Hepatic stellate cell (primary cell): ENCODE data around the gene DAAM1.

ENCODE experiments used
- DNase-seq: peaks from one replicate; pipeline ENCODE4 v3.0.0; 2011; ENCODE audit warnings: low spot score

The DAAM1 gene

DNA sequence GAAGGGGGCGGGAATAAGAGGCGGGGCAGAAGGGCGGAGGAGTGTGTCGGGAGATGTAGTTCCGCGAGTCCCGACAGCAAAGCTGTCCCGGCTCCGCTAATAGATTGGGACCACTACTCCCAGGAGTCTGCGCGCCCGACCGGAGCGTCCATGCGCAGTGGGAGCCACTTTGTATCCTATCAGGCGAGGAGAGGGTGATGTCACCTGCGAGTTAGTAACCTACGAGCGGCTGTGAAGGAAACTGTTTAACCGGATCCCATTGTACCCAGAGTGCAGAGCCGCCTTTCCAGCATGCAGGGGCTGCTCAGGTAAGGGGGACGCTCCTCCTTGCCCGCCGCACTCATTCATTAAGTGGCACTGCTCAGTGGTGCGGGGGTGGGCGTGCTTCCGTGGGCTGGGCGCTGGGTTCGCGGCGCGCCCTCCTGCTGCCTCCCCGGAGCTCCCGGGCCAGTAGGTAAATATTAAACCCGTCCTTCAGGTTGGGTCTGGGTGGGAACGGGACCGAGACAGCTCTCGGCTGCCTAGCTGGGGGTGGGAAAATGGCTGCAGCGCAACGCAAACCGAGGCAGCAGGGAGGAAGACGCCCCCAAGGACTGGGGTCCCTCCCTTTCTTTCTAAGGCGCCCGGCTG is at the start of gene DAAM1:
TSS of gene DAAM1 (plus strand) at position 207 of the 630 bp plus-strand sequence. CDS start 74,811 bp downstream, outside the sequence.
- peak; percentile 95 for DNase-seq

DNA sequence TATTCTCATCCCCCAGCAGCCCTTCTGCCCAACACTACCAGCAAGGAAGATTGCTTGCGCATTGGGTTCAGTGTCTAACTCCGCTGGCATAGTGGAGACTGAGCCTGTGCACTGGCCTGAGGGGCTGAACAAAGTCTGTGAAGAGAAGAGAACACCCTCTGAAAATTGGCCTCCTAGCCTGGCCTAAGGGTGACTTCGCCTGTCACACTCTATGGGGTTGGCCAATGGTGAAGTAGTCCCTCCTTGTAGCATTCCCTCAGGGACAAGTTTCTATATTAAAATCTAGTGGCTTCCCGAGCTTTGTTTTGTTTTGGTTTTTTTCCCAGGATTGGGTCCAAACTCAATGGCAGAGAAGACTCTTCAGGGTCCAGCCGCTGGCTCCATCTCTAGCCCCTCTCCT is 49.1 kb upstream of the DAAM1 start:
- no peak for DNase-seq

DNA sequence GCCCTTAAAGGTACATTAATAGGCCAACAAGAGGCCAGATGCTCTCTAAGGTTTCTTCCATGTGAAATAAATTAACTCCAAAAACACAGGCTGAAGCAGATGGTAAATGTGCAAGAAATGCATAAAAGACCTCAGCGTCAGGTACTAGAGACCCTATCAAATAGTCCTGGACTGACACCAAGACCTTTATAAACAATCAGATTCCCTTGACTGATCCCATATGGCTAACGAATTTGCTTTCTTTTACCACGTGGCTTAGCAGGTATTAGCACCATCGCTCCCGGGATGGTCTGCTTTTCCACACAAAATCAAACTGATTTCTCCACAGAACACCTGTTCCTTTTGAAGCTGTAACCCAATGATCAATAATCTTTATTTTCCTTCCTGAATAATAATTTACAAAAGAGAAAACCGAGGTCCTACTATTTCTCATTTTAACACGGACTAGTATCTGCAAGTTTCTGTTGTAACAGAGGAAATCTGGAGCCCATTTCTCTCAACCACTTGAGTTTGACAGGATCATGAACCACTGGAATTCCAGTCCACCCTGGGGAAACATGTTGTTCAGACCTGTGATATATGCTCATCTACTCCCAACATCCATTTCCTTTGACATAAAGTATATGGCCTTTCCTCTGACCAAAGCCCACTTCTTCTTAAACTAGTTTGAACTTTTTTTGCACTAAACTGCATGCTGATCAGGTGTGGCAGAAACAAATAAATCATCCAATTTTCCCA is 48.2 kb upstream of the DAAM1 start:
- DNase-seq = no peak

DNA sequence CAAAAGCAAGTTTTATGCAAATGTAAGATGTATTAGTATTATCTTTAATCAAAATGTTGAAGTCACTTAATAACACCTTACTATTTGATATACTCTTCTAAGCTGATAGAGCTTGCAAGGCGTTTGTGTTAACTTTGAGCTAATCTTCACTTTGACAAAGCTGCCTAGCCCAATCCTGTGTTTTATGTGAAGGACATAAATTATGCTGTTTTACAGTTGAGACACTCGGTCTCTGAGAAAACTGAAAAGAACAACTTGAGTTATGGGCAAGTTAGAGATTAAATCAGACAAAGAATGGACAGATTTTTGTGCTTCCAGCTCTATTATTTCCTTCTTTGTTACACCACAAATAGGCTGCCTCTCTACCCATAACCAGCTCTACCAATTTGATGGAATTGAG is 42.0 kb upstream of the DAAM1 start:
- DNase-seq = no peak

DNA sequence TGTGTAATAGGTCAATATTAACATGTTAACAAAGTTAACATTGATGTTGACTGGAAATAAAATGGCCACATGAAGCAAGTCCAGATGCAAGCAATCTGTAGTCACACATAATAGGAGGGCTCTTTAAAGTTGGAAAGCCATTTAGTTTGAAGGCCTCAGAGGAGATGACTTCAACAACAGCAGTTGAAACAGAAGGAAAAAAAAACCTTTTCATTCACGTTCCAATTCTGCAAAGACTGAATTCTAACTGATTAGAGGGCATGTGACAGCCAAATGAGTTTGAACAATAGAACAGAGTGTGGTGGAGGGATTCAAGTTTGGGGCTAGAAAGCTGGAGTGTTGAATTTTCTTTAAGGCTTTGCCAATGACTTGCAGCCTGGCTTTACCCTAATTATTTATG is 41.5 kb upstream of the DAAM1 start:
- DNase-seq = no peak

DNA sequence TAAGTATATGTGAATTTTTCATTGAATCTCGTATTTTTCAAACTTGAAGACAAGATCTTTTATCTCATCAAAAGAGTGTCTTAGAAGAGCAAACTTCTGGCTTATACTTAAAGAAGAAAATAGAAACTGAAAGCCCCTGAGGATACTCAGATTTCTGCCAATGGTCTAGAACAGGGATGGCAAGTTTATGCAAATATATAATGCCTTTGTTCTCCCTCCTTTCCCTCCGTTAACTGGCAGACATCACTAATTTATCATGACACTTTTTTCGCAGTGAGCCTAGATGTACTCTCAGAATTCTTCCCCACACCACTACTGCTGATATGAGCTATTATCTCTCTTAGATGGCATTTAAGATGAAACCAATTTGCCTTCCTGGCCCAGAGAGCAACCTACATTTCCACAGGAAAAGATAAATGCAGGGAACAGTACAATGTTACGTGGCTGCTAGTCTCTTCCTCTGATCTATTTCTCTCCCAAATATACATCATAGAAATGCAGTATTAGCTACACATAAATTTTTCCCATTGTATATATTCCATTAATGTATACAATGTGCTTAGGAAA is 40.0 kb upstream of the DAAM1 start:
- no peak for DNase-seq

DNA sequence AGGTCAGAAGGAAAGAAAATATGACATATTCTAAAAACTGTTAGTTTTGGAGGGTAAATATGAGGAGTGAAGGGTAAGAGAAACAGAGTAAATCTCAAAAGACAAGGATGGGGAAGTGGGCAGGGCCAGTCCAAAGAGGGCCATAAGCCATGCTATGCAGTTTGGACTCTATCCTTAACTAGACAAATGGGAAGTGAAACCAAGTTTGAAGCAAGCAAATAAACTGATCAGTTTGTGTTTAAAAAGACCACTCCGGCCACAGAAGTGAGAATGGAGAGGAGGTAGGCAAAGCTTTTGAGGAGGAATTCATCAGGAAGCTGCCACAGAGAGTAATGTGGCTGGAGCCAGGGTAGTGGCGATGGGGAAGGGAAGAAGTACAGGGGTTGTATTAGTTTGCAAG is 37.5 kb upstream of the DAAM1 start:
- DNase-seq = no peak

DNA sequence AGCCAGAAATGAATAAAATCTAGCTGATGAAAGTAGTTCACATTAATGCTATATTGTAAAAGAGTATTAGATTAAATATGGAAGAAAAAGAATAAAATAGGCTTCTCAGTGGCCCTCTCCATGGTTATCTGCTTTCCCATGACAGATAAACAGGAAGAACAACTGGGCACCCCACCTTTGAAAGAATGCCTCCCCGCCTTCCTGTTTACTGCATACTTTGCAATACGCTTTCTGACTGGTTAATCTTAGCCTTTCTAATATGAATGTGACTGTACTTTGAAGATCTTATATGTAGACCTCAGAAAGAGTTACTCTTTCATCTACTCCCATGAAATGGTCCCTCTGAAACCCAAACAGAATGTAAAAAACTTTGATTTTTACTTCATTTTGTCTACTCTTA is 34.1 kb upstream of the DAAM1 start:
- no peak for DNase-seq

DNA sequence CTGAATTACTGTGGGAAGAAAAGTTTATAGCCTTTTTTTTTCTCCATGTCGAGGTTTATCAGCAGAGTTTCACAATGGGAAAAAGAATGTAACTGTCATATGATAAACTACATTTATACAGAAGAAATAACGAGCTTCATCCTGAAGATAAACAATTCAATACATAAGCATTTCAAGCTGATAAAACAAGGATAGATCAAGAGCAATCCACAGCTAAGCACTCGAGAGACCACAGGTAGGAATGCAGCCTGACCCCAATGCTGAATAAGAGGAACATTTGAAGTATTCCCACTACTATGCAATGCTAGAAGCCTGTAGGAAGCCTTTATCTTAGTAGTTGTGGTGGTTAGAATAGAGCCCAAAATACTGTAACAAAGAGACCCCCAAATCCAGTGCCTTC is 32.6 kb upstream of the DAAM1 start:
- no peak for DNase-seq

DNA sequence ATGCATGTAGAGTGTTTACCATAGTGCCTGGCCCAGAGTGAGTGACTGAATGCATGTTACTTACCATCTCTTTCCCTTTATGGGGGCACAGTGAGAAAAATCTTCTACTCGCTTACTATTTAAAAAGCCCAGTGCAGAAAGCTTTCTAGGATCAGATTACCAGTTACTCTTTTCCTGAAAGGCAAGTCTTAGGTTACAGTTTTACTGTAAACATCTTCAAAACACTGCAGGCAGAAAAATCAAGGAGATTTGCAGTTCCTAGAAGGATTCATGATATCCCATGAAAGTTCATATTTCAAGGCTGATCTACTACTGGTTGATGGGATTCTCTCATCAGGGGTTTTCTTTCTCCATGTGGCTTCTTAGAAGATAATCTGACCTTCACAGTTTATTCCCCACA is 29.3 kb upstream of the DAAM1 start:
- no peak for DNase-seq

DNA sequence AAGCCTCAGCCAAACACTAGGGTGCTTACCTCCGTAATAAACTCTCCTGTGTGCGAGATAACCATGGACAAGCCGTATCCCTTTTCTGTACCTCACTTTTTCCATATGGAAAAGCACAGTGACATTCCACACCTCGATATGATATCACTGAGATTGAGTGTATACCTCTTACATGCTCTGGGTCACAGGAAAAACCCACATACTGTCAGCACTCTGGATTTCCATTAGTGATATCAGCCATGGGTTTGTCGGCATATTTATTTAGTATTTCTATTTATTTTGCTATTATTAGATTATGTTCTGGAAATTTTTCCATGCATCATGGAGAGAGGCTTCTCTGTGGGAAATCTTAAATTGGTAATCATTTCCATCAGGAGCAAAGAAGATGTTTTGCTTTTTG is 28.0 kb upstream of the DAAM1 start:
- no peak for DNase-seq

DNA sequence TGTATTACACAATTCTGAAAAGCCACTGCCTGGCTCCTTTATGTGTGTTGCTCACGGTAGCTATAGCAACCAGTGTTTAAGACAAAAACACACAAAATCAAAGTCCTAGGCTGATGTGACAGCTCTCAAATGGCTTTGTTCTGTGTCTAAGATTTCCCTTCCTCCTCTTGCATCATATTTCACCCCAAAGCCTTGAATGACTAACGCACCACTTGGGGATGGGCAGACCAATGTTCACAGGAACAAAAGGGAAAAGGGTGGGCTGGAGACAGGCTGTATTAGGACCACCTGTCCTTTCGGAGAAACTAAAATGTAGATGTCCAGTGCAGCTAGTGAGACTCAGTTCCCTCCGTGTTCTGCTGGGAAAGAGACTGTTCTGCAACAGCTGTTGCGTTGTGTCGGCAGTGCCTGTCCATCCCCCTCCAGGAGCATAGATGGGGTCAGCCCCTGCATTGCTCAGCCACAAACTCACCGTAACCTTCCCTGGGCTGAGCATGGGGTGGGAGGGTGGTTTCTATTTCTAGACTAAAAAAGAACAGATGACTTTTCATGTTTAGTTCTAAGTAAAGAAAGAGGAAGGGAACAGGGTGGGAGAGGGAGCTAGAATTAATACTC is 26.8 kb upstream of the DAAM1 start:
- DNase-seq = peak; percentile 60

DNA sequence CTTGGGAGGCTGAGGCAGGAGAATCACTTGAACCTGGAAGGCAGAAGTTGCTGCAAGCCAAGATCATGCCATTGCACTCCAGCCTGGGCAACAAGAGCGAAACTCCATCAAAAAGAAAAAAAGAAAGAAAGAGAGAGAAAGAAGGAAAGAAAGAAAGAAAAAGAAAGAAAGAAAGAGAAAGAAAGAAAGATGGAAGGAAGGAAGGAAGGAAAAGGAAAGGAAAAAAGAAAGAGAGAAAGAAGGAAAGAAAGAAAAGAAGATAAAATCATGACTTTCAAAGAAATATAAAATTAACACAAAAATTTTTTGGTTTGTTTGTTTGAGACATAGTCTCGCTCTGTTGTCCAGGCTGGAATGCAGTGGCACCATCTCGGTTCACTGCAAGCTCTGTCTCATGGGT is 22.2 kb upstream of the DAAM1 start:
- no peak for DNase-seq

DNA sequence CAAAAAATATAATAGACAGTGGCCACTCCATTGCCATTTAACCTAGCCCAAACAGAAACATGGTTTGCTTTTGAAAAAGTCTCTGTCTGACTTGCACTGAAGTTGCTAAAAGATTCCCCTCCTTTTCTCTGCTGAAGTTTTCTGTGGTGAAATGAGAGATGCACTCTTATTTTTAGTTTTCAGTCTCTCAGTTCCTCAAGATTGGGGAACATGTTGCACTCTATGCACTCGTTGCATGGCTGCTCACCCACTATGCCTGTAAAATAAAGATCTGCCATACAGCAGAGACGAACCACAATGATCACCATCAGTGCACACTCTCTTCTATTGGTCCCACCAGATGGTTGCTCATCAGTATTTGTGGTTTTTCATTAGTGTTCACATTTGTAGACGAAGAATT is 13.1 kb upstream of the DAAM1 start:
- DNase-seq = no peak

DNA sequence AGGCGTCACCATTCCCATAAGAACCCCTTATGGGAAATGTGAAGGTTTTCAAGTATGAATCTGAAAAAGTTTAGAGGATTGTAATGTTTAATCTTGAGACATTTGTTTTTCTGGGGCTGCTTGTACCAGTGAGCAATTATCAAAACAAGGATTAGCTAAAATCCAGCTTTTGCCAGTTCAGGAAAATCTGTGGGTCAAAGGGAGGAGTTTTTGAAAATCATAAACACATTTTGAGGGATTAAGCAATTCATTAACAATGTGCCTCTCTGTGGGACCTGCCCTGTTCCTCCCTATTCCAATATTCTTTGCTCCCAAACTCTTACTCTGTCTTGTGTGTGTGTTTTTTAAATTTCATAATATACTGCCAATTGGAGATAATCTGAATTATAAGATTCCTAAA is 11.7 kb upstream of the DAAM1 start:
- no peak for DNase-seq

DNA sequence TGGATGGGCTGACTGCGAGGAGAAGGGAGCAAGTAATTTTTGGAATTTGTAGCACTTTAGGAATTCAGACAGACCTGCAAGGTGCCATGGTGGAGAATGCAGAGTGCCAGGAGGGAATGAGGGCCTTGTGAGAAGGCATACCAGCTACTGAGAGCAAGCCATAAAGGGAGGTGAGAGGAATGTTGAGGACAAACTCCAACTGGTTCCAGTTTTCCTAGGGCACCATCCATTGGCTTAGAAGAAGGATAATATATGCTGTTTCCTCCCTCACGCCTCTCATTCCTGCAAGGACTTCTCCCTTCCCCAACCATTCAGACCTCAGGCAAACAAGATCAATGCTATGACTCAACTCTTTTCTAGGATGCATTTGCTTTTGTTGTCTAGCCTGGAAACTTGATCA is 11.2 kb upstream of the DAAM1 start:
- DNase-seq = no peak

DNA sequence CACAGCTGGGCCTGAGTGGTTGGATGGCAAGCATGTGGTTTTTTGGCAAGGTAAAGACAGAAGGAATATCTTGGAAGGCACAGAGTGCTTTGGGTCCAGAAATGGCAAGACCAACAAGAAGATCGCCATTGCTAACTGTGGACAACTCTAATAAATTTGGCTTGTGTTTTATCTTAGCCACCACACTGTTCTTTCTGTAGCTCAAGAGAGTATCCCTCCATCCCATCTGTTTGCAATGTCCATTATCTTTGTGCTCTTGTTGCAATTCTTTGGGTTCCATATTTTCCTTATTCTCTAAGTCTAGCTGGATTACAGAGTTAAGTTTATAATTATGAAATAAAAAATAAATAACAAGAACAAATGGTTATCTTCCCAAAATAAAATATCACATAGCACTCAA is 6.7 kb upstream of the DAAM1 start:
- no peak for DNase-seq

DNA sequence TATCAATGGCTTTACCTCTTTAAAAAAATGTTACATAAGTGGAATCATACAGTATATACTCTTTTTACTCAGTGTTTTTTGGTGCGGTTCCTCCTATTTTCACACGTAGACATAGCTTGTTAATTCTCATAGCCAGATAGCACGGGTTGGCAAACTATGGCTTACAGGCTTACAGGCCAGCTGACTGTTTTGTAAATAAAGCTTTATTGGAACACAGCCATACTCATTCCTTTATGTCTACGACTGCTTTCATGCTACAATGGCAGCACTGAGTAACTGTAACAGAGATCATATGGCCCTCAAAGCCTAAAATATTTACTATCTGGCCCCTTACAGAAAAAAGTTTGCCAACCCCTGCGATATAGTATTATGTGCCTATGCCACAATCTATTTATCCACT is 5.8 kb upstream of the DAAM1 start:
- no peak for DNase-seq

DNA sequence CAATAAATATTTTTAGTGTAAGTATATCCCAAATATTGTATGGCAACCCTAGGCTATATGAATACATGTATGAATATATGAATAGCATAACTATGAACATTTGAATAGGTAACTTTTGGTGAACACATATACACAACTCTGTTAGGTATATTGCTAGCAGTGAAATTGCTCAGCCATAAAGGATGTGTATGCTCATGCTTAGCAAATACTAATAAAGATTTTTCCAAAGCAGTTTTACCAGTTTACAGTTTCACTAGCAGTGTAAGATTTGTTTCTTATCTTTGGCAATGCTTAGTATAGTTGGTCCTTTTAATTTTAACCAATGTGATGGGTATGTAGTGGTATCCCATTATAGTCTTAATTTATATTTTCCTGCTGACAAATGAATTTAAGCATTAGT is 5.3 kb upstream of the DAAM1 start:
- DNase-seq = no peak

DNA sequence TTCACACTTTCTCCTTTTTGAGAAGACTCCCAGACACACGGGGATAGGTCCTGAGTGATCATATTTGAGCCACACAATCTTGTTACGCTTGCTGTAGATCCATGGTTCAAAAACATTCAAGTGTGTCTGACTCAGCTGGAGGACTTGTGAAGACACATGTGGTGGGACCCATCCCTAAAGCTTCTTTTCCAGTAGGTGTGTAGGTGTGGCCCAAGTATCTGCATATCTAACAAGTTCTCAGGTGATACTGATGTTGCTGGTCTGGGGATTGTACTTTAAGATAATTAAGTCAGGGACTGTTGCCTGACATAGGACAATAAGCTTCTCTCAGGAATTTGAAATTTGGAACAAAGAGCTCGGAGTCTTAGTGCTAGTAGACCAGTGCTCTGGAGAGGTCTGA is 4.1 kb upstream of the DAAM1 start:
- DNase-seq = no peak

DNA sequence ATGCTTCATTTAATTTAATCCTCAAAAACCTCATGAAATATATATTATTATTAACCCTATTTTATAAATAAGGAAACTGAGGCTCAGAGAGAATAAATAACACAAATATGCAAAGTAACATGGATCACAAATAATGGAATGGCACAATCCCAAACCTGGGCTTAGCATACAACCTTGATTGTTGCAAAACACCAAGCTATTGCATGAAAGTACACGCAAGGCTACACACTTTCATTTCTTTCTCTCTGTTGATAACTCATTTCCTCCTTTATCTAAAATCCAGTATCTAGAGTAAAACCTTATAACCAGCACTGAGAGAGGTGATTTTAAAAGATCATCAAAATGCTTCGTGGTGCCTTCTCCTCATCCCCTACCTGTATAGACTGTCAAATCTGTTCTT is 2.8 kb upstream of the DAAM1 start:
- no peak for DNase-seq

DNA sequence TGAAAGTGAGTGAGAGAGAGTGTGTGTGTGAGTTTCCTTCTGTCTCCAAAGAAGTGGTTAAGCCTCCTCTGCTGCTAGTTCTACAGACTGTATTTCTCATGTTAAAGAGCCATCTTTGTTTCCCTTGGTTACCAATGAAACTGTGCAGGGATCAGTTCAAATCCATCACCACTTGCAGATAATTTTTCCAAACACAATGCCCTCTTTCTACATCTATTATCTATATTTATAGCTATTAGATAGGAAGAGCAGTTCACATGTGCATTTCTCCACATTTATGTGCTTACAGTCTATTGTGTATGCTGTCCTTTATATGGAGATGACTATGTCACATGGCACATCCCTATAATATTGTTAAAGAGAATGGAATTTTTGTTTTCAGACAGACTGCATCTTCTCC is 2.2 kb upstream of the DAAM1 start:
- no peak for DNase-seq

DNA sequence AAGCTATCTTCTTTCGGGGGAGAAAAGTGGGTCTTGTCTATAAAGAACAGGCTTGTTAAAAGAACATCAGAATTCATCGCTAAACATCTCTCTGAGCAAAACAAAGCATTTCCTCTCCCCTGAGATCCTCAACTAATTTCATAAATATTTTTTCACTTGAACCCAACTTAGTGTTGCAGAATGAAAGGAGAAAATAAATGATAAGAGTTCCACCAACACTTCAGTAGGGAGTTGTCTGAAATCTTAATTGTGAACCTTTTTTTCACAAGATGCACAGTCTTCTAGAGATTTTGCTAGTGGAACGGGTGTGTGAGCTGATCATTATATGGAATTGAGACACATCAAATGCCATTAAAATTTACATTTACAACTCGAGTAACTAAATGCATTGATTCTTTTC is 1.3 kb upstream of the DAAM1 start:
- DNase-seq = no peak
